ENCODE data around the gene HTATIP2.
A peak's percentile ranks its signal among the peaks of the same experiment; 100 is the strongest.
"Not testable (repeated sequence)": the region's sequence is repeated elsewhere in the genome, so short reads cannot be mapped to it uniquely, and the experiment has no call there.

HTATIP2 gene

DNA sequence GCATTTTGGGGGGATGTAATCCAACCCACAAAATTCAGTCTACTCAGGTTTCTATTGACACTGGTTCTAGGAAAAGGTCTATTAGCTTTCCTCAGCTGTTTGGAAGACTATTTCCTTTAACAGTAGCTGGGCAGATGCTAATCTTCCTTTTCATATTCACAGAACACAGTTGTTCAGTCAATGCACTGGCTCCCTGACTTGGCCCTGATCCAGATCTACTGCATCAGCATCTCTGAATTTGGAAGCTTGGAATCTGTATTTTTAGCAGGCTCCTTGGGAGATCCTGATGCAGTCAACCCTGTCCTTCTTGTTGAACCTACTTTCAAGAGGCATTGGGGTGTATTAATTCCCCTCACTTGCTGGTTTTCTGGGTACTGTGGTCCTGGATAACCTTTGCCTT, 6.3 kb downstream of the HTATIP2 start:
- no peak for DNase-seq (ENCODE audit: low read depth in 4 of 4, low spot score in 1 of 4)

DNA sequence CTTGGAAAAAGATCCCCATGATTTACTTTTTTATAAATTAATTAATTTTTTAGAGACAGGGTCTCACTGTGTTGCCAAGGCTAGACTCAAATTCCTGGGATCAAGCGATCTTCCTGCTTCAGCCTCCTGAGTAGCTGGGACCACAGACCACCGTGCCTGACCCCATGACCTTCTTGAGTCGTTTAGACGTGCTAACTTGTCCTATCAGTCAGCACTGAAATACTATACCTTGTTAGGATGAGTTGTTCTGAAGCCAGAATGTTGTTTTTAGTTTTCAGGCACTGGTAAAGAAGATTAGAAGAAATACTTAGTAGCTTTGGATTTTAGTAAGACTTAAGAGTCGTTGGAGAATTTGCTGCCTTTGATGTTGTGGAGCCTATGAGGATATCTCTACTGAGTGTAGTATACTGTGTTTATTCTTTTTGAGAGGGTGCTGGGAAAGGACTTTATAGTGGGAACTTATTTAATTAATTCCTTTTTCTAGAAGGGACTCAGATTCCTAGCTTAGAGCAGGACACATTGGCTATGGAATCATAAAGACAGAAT, 8.6 kb downstream of the HTATIP2 start:
- no peak for DNase-seq (ENCODE audit: low read depth in 4 of 4, low spot score in 1 of 4)

DNA sequence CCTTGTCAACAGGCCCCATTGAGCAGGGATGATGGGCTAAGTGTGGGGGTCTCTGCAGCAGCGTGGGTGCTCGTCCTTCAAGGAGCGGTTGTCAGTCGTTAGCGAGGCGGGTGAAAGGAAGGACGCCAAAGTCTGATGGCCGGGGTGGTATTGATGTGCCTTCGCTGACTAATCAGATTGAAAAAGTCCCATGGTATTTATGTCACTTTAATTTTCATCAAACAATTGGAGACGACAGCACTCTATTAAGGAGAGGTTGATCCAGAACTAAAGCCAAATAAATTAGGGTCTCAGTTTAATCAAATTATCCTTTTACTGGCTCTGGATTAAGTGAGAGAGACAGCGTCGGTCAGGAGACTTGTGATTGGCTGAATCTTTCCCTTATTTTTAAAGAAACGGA, 9.6 kb downstream of the HTATIP2 start:
- no peak for DNase-seq (ENCODE audit: low read depth in 4 of 4, low spot score in 1 of 4)

DNA sequence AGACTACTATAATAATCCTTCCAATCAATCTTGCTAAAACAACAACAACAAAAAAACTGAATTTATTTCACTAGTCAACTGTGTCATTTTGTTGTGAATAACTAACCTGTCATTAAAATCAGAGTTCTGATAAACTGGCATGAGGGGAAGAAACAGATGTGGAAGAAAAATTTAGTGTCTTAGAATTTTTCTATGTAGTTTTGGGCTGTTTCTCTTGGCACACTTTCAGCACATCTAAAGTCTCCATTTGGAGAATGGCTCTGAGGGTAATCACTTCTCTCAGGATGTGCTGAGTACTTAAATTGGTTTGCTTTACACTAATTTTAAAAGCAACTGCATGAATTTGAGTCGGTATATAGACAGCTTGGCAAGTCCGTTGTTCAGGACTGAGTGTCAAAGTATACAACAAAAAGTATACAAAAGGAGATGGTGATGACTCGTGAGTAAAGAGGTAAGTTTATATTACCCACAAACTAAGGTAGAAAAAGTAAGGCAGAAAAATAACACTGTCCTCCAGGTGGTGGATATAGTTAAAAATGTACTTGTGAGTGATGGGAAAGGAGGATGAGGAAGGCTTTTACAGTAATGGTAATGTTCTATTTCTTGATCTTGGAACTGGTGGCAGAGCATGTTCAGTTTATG, 10.2 kb downstream of the HTATIP2 start:
- DNase-seq (ENCODE audit: low read depth in 4 of 4, low spot score in 1 of 4): no peak

DNA sequence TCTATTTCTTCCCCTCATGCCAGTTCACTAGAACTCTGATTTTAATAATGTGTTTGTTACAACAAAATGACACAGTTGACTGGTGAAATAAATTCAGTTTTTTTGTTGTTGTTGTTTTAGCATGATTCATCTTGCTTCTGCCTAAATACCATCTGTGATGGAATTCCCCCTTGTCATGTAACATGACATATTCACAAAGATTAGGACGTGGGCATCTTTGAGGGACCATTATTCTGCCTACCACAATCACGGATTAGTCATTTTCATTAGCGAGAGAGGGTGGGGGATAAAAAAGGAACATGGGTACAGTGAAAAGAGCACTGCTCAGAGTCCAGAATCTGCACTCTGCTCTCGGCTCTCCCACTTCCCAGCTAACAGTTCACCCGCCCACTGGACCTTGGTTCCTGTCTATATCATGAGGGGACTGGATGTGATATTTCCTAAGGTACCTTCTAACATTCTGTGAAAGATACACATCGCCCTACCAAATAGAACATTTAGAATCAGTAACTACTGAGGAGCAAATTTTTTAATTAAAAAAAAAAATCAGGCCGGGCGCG, 11.3 kb downstream of the HTATIP2 start:
- no peak for DNase-seq (ENCODE audit: low read depth in 4 of 4, low spot score in 1 of 4)

DNA sequence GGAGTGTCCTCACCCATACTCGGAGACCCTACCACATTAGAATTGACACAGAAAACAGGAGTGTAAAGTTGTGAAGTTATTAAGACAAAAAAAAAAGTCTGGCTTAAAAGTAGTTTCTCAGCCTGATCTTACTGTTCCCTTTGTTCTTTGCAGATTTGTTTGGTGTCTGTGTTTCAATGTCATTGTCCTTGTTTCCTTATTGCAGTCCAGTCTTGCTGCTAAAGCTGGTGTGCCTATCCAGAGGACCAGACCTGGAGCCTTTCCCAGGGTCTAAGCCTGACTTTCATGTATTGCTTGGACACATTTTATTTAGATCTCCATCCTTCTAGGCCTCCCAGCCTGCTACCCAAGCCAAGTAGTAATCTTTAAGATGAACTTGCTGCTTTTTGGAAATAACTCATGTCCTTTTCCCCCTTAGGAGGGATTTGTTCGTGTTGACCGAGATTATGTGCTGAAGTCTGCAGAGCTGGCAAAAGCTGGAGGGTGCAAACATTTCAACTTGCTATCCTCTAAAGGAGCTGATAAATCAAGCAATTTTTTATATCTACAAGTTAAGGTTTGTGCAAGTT, 12.7 kb downstream of the HTATIP2 start:
- no peak for DNase-seq (ENCODE audit: low read depth in 4 of 4, low spot score in 1 of 4)

DNA sequence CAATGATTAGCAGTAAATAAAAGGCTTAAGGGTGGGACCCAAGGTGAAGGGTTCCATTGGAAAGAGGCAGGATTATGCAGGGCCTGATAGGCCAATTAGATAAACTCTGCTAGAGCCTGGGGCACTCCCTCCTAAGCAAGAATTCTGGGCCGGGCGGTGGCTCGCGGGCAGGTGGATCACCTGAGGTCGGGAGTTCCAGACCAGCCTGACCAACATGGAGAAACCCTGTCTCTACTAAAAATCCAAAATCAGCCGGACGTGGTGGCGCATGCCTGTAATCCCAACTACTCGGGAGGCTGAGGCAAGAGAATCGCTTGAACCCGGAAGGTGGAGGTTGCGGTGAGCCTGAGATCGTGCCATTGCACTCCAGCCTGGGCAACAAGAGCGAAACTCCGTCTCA, 22.5 kb downstream of the HTATIP2 start:
- not testable (repeated sequence) for DNase-seq (ENCODE audit: low read depth in 4 of 4, low spot score in 1 of 4)

DNA sequence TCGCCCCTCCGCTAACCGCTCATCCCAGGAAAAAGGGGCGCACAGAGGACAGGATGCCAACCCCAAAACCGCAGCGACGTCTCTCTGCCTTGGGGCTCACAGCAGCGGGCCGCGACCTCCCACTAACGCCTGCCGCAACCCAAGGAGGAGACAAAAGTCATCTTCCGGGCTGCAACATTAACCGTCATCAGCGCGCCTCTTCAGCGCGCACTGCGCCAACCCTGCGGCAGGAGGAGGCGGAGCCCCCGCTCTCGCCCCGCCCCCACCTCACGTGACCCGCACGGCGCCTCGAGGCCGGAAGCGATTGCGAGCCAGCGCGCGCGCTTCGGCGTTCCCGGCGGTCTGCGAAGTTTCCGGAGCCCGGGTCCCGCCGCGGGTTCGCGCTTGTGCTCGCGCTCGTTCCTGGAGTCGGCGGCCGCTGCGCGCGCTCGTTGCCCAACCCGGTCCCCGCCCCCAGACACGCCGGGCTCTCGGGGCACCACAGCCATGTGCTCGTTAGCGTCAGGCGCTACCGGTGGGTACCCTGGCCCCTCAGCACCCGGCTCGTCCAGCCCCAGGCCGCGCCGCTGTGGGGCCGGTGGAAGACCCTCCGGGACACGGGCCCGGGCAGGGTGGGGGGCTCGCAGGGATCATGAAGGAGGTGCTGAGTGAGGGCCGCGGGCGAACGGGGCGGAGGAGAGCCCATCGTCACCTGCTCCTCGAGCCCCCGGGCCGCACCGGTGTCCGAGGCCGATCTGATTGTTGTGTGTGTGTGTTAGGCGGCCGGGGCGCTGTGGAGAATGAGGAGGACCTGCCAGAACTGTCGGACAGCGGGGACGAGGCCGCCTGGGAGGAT, 24.0 kb downstream of the HTATIP2 start, which contains the start of gene PRMT3:
Gene PRMT3 (plus strand): TSS at position 456 of the 835 bp plus-strand sequence. CDS start 31 bp downstream, at position 487.
- DNase-seq (ENCODE audit: low read depth in 4 of 4, low spot score in 1 of 4): peak; percentile 93 to 96 (median 96)

DNA sequence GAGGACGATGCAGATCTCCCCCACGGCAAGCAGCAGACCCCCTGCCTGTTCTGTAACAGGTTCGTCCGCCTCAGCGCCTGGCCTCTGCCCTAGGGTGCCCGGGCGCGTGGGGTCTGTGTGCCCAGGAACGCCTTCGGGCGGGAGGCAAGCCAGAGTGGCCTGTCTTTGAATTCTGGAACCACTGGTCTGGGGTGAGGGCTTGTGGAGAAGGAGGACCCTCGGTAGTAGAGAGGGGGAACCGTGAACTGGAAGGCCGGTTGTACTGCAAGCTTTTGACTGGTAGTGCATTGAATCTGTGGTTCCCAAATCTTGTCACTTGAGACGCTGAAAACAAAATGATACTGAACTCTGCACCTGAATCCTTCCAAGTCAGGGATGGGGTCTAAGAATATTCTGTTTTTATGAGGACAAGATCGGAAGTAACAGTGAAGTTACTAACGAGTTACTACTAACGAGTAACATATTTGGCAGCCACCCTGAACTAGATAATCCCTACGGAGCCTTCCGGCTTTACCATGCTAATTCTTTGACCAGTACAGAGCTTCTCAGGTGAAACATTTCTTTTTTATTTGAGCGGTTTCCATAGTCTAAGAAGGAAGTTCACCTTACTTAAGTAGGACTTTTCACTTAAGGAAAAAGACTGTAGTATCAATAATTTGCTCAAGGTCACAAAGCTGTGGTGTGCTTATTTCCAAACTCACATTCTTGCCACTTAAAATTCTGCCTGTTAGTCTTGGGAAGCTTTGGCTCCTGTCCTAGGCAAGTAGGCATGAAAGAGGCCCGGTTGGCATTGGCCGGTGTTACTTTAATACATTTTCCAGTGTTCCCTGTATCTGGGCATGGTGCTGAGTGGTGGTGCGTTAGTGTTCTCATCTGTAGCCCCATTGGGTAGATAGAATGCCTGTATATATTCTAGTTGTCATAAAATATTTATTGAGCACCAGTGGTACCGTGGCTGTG, 24.9 kb downstream of the HTATIP2 start:
- DNase-seq (ENCODE audit: low read depth in 4 of 4, low spot score in 1 of 4): no peak

DNA sequence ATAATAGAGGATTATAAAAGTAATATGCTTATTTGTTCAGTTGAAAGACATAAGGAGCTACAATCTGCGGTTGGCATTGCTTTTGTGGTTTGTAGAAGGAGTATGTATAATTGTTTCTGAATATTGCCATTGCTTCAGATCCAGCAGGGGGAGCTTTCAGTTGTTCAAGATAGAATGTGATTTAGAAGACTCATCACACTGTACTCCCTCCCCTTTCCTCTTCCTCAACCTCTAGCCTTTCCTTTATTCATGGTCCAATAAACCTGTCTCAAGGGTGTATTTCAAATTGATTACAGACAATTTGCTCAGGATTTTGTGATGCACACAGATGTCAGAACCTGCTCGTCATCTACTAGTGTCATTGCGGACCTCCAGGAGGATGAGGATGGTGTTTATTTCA, 33.8 kb downstream of the HTATIP2 start:
- DNase-seq (ENCODE audit: low read depth in 4 of 4, low spot score in 1 of 4): no peak

DNA sequence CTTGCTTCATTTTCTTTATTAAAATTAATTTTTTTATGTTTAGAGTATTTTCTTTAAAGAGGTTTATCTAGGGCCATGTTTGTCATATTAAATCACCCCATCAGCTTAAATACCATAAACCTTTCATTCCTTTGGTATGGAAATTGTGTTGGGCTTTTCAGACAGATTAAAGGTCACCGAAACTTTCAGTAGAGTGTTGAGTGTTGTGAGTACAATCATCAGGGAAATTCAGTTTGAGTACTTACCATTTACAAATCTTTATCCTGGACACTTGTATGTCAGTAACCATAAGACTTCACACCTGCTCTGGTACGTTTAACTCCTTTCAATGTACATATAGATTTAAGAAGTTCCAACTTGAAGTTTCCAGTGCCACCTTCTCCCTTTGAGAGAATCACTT, 36.0 kb downstream of the HTATIP2 start:
- DNase-seq (ENCODE audit: low read depth in 4 of 4, low spot score in 1 of 4): no peak

DNA sequence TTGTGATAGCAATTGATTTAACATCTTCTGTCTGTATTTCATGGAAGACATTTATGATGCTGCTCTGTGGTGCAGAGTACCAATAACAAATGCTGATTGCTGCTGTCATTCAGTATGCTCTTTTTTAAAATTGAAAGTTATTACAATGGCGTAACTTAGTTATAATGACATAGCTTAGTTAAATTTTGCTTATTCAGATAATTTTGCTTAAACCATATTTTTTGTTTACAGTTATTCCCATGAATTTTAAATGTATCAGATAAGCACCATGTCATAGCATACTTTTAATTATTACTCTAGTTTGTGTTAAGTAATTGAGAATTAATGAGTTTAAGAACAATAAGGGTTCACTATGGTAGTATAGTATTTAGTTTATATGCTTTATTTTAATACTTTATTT, 39.5 kb downstream of the HTATIP2 start:
- DNase-seq (ENCODE audit: low read depth in 4 of 4, low spot score in 1 of 4): no peak

DNA sequence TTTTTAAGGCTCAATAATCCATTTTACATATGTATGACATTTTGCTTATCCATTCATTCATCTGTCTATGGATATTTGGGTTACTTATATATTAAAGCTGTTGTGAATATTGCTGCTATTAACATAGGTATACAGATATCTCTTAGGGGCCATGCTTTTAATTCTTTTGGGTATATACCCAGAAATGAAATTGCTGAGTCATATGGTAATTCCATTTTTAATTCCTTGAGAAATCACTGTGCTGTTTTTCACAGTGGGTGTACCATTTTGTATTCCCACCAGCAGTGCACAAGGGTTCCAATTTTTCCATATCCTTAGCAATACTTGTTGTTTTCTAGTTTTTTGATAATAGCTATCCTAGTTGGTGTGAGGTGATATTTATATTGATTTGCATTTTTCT, 43.0 kb downstream of the HTATIP2 start:
- DNase-seq (ENCODE audit: low read depth in 4 of 4, low spot score in 1 of 4): no peak

DNA sequence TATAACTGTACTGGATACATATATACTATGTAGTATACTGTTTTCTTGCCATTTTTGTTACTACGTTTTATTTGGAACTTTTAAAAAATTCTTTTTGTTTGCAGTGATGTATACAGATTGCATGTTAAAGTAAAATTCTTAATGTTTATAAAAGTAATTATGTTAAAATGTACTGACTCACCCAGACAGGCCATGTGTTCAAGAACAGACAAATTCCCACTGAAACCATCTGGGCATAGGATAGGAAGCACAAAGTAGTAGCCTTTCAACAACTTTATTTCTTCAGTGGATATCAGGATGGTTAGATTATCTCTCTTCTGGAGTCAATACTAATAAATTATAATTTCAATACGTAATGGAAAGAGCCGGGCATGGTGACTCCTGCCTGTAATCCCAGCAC, 43.8 kb downstream of the HTATIP2 start:
- DNase-seq (ENCODE audit: low read depth in 4 of 4, low spot score in 1 of 4): no peak

DNA sequence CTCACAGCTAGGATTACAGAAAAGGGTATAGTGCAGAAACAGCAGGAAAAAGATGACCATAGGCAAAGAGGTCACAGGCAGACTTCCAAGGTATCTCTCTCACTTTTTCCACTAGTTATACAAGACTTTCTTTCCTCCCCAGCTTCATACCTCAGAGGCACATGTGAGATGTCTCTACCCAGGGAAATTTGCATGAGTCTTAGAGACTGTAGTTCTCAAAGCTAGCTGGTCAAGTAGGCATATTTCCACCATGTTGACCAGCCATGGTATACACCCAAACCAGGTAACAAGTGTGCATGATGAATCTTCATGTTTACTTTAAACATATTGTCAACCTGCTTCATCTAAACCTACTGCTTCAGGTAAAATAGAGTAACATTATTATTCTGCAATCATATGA, 51.9 kb downstream of the HTATIP2 start:
- DNase-seq (ENCODE audit: low read depth in 4 of 4, low spot score in 1 of 4): no peak

DNA sequence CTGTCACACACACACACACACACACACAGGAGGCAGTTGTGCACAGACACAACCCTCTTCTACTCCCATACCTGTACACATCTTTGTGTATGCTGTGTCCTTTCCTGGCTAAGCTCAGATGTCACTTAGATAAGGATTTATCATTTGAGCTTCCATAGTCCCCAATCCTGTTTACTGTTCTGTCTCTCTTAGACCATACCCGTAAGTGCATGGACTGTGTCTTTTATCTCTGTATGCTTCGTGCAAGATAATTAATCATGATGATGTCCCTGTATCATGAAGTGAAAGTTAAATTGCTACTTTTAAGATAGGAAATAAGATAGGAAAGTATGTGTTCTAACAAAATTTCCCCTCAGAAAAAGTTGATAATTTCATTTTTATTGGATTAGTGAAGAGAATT, 54.3 kb downstream of the HTATIP2 start:
- DNase-seq (ENCODE audit: low read depth in 4 of 4, low spot score in 1 of 4): no peak

DNA sequence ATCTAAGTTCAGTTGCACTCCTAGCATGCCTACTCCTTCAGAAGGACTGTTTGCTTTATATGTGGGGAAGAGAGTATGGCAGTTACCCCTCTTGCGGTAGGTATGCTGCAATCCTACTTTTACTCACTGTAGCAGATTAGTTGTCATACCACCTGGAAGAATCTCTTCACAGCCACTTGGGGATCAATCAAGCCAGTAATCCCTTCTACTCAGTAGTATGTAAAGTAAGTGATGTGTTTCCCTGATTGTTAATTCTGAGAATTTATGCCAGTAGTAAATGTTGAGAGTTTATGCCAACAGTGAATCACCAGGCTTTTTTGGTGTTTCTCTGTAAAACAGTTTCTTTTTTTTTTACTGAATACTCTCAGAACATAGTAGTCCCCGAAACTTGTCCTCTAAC, 58.4 kb downstream of the HTATIP2 start:
- DNase-seq (ENCODE audit: low read depth in 4 of 4, low spot score in 1 of 4): no peak

DNA sequence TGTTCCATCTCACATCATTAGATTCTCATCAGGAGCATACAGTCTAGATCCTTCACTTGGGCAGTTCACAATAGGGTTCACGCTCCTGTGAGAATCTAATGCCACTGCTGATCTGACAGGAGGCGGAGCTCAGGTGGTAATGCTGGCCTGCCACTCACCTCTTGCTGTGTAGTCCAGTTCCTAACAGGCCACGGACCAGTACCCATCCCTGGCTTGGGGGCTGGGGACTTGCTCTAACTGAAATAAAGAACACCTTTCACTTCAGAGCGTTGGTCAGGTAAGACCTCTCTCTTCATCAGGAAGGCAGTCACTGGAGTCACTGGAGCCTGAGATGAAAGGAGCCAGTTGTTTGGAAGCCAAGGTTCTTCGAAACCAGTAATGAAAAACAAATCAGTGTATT, 65.7 kb downstream of the HTATIP2 start:
- DNase-seq (ENCODE audit: low read depth in 4 of 4, low spot score in 1 of 4): no peak

All from stimulated activated CD4-positive, alpha-beta T cell treated with anti-CD3 and anti-CD28 coated beads, Interleukin-1b, Interleukin-23, amount 100 ng/mL, for 24 hours (primary cell).